HAP-1 (cell line): Measurements from ENCODE around the gene FYN.
"Not testable (repeated sequence)": the region's sequence is repeated elsewhere in the genome, so short reads cannot be mapped to it uniquely, and the experiment has no call there.

ENCODE experiments used
- DNase-seq, 2 experiments: peaks; one replicate each; pipeline ENCODE4 v3.0.0-alpha.2; 2016 to 2020; ENCODE audit warnings: low spot score in 2 of 2
- H3K27me3 ChIP-seq: fragments of 250-450 bp; sonication (Bioruptor Pico); 2 replicates; pipeline ENCODE4 v1.5.1; 2020; ENCODE audit warnings: low read depth, mild to moderate bottlenecking, moderate library complexity
- H3K36me3 ChIP-seq: fragments of 250-450 bp; sonication (Bioruptor Pico); replicated peaks from 2 replicates; pipeline ENCODE4 v1.5.1; 2020; ENCODE audit warnings: mild to moderate bottlenecking
- H3K4me1 ChIP-seq: fragments of 250-450 bp; sonication (Bioruptor Pico); 2 replicates; pipeline ENCODE4 v1.5.1; 2020; ENCODE audit warnings: mild to moderate bottlenecking
- H3K4me3 ChIP-seq: fragments of 250-450 bp; sonication (Bioruptor Pico); 2 replicates; pipeline ENCODE4 v1.5.1; 2020; ENCODE audit warnings: mild to moderate bottlenecking, moderate library complexity
- H3K9me3 ChIP-seq: fragments of 250-450 bp; sonication (Bioruptor Pico); 2 replicates; pipeline ENCODE4 v1.5.1; 2020; ENCODE audit warnings: mild to moderate bottlenecking, moderate library complexity
- in situ Hi-C: fragments of 300-500 bp; cut with MboI; formaldehyde crosslinking; loops from 3 replicates; pipeline ENCODE4 v1.14.3; 2020; ENCODE audit warnings: low sequenced_read_pairs, inconsistent platforms, mixed read lengths

The FYN gene

GRCh38 chr6:111685526-111685925 lies 187.7 kb downstream of the FYN start:
- Histone ChIP-seq H3K4me3 (no peak overlapping the region), H3K4me1 (peaks cover 3% of the 10 kb centered on the region), H3K9me3 (no peaks in the 10 kb centered on the region), H3K27me3 (no peaks in the 10 kb centered on the region), H3K36me3 (peaks cover 3% of the 10 kb centered on the region; the same call in 1 of the 2 replicates)
- no peak for DNase-seq
- in situ Hi-C loops = no loop called here

GRCh38 chr6:111685058-111685457 lies 188.2 kb downstream of the FYN start:
- Histone ChIP-seq H3K27me3 (no peaks in the 10 kb centered on the region), H3K4me1 (peaks cover 3% of the 10 kb centered on the region), H3K36me3 (peaks cover 3% of the 10 kb centered on the region; the same call in 1 of the 2 replicates), H3K4me3 (no peak overlapping the region), H3K9me3 (no peaks in the 10 kb centered on the region)
- no peak for DNase-seq
- in situ Hi-C loops = no loop called here

- no peaks in the 10 kb centered on the region for H3K27me3 ChIP-seq
- H3K9me3 ChIP-seq = no peaks in the 10 kb centered on the region
- H3K36me3 ChIP-seq = no peaks in the 10 kb centered on the region
- DNase-seq = no peak
- peaks cover 3% of the 10 kb centered on the region for H3K4me1 ChIP-seq
- H3K4me3 ChIP-seq = no peak overlapping the region
- in situ Hi-C loops = no loop called here
Measured at GRCh38 chr6:111683749-111684267, 189.4 kb downstream of the FYN start.

GRCh38 chr6:111683157-111683556 lies 190.1 kb downstream of the FYN start:
- Histone ChIP-seq H3K4me3 (no peak overlapping the region), H3K9me3 (no peaks in the 10 kb centered on the region), H3K36me3 (no peaks in the 10 kb centered on the region), H3K27me3 (no peaks in the 10 kb centered on the region), H3K4me1 (peaks cover 3% of the 10 kb centered on the region)
- in situ Hi-C loops = no loop called here
- no peak for DNase-seq

GRCh38 chr6:111681860-111682259 lies 191.4 kb downstream of the FYN start:
- in situ Hi-C loops = no loop called here
- Histone ChIP-seq H3K4me1 (peaks cover 4% of the 10 kb centered on the region), H3K36me3 (no peaks in the 10 kb centered on the region)

GRCh38 chr6:111680811-111681609 lies 192.2 kb downstream of the FYN start:
- H3K27me3 ChIP-seq, H3K4me1 ChIP-seq, H3K9me3 ChIP-seq, H3K4me3 ChIP-seq, in situ Hi-C loops, H3K36me3 ChIP-seq, DNase-seq: not testable (repeated sequence)

More at GRCh38 chr6:111681860-111682259, 191.4 kb downstream of the FYN start:
- no peaks in the 10 kb centered on the region for H3K27me3 ChIP-seq
- no peak overlapping the region for H3K4me3 ChIP-seq
- no peak for DNase-seq
- no peaks in the 10 kb centered on the region for H3K9me3 ChIP-seq

- Histone ChIP-seq H3K4me1 (peaks cover 3% of the 10 kb centered on the region), H3K9me3 (no peaks in the 10 kb centered on the region), H3K36me3 (no peaks in the 10 kb centered on the region), H3K27me3 (no peaks in the 10 kb centered on the region), H3K4me3 (no peak overlapping the region)
- DNase-seq = no peak
- in situ Hi-C loops = no loop called here
Measured at GRCh38 chr6:111680015-111680712, 193.1 kb downstream of the FYN start.

- H3K27me3 ChIP-seq = no peaks in the 10 kb centered on the region
- no peaks in the 10 kb centered on the region for H3K9me3 ChIP-seq
- no peak overlapping the region for H3K4me3 ChIP-seq
- no peak for DNase-seq
- in situ Hi-C loops = no loop called here
- H3K4me1 ChIP-seq = peaks cover 3% of the 10 kb centered on the region
- H3K36me3 ChIP-seq = no peaks in the 10 kb centered on the region
Measured at GRCh38 chr6:111679126-111679858, 194.0 kb downstream of the FYN start.

GRCh38 chr6:111677249-111677990 lies 195.8 kb downstream of the FYN start:
- no peak for DNase-seq
- Histone ChIP-seq H3K4me1 (peaks cover 6% of the 10 kb centered on the region), H3K36me3 (no peaks in the 10 kb centered on the region), H3K9me3 (no peaks in the 10 kb centered on the region), H3K4me3 (no peak overlapping the region), H3K27me3 (no peaks in the 10 kb centered on the region)
- in situ Hi-C loops = no loop called here

- no peak for DNase-seq
- H3K4me1 ChIP-seq = peaks cover 6% of the 10 kb centered on the region
- in situ Hi-C loops = no loop called here
- H3K9me3 ChIP-seq = no peaks in the 10 kb centered on the region
- no peak overlapping the region for H3K4me3 ChIP-seq
- H3K27me3 ChIP-seq = no peaks in the 10 kb centered on the region
- no peaks in the 10 kb centered on the region for H3K36me3 ChIP-seq
Measured at GRCh38 chr6:111676383-111676782, 196.9 kb downstream of the FYN start.

GRCh38 chr6:111674883-111675282 lies 198.4 kb downstream of the FYN start:
- H3K9me3 ChIP-seq = no peaks in the 10 kb centered on the region
- peaks cover 6% of the 10 kb centered on the region for H3K4me1 ChIP-seq
- DNase-seq = no peak
- in situ Hi-C loops = no loop called here
- H3K27me3 ChIP-seq = no peaks in the 10 kb centered on the region
- H3K4me3 ChIP-seq = no peak overlapping the region
- no peaks in the 10 kb centered on the region for H3K36me3 ChIP-seq

- Histone ChIP-seq H3K36me3 (no peaks in the 10 kb centered on the region), H3K9me3 (no peaks in the 10 kb centered on the region), H3K4me1 (peaks cover 6% of the 10 kb centered on the region), H3K27me3 (no peaks in the 10 kb centered on the region), H3K4me3 (no peak overlapping the region)
- in situ Hi-C loops = no loop called here
- no peak for DNase-seq
Measured at GRCh38 chr6:111674413-111674812, 198.8 kb downstream of the FYN start.

- no peak overlapping the region for H3K4me3 ChIP-seq
- H3K9me3 ChIP-seq = no peaks in the 10 kb centered on the region
- no peaks in the 10 kb centered on the region for H3K36me3 ChIP-seq
- peaks cover 6% of the 10 kb centered on the region for H3K4me1 ChIP-seq
- no peaks in the 10 kb centered on the region for H3K27me3 ChIP-seq
- in situ Hi-C loops = no loop called here
- no peak for DNase-seq
Measured at GRCh38 chr6:111673937-111674336, 199.3 kb downstream of the FYN start.
